Fibroblast of pulmonary artery (primary cell): ENCODE measurements around the gene BRME1.
A peak's percentile ranks its signal among the peaks of the same experiment; 100 is the strongest.

Experiments
- DNase-seq: peaks from one replicate; pipeline ENCODE4 v3.0.0-alpha.2; 2010; ENCODE audit warnings: low read depth
- H3K4me3 ChIP-seq: replicated peaks from 2 replicates; pipeline ENCODE4 v1.5.1; 2011; ENCODE audit warnings: low read depth, mild to moderate bottlenecking, control low read depth, low read length, moderate library complexity
- CTCF ChIP-seq: IDR thresholded peaks from 2 replicates; pipeline ENCODE4 v1.5.1; 2011; ENCODE audit warnings: mild to moderate bottlenecking, control low read depth, low read length, inconsistent platforms; ENCODE audit errors: missing control alignments

The BRME1 gene

DNA sequence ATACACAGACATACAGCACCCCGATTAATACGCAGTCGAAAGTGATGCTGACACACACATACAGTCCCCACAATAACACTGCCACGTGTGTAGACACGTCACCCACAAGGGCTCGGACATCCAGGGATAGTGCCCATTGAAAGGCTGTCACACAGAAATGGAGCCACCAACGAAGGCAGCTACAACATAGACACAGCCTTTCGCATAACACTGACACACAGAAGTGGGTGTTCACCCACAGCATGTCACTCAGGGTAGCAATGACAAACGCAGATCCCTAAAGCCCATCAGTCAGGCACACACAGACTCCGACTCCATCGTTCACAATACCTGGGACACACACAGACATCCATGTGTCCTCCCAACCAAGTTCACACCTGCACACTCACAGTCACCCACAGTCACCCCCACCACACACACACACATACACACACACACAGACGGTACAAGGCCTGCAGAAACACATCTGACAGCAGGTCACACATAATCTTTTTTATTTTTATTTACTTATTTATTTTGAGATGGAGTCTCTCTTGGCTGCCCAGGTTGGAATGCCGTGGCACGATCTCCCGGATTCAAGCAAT is 39.4 kb downstream of the BRME1 start:
- DNase-seq: no peak
- TF ChIP-seq CTCF: no peak
- peak overlapping the region; percentile 45 for H3K4me3 ChIP-seq

GRCh38 chr19:13865571-13866462 is 40.1 kb downstream of the BRME1 start:
- TF ChIP-seq CTCF: no peak
- H3K4me3 ChIP-seq: peak overlapping the region; percentile 45
- DNase-seq: no peak

DNA sequence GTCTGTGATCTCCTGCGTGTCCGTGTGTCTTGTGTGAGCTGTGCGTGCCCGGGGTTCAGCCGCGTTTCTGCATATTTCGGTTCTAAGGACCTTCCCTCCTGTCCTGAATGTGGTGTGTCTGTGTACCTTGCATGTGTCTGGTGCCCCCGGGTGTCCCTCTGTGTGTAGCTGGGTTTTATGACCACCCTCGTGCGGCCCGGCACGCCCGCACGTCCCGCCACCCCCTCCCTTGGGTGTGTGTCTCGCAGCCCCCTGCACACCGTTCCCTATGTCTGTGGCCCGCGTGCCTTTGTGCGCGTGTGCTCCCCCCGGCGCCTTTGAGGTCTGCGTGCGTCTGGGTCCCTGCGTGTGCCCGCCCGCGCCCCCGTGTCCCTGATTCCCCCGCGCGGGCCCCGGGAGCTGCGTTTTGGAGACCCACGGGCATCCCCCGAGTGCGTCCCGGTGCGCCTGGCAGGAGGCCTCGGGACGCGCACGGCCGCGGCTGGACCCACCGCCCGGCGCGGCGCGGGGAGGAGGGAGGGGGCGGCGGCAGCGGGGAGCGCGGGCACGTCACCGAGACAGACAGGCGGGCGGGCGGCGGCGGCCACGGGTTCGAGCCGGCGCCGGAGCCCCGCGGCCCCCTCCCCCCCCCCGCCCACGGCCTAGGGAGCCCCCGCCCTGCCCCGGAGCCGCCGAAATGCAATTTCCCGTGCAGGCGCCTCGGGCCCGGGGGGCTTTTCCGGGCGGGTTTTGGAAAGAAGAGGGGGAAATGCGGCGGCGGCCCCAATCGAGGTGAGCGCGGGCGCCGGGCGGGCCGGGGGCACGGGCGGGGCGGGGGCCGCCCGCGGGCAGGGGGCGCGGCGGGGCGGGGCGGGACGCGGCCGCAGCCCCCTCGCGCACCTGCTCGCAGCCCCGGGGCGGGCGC is 41.0 kb downstream of the BRME1 start:
- no peak for TF ChIP-seq CTCF
- no peak for DNase-seq
- H3K4me3 ChIP-seq: peak overlapping the region; percentile 45

GRCh38 chr19:13864046-13864666 is 41.8 kb downstream of the BRME1 start:
- no peak for DNase-seq
- TF ChIP-seq CTCF: no peak
- H3K4me3 ChIP-seq: no peak overlapping the region

GRCh38 chr19:13861714-13862531 is 44.0 kb downstream of the BRME1 start:
- peak overlapping the region; percentile 41 for H3K4me3 ChIP-seq
- TF ChIP-seq CTCF: peak; percentile 79
- DNase-seq: peak; percentile 91

- H3K4me3 ChIP-seq: no peak overlapping the region
- no peak for DNase-seq
- TF ChIP-seq CTCF: no peak
Measured at GRCh38 chr19:13861392-13861713, 44.6 kb downstream of the BRME1 start.
